ENCODE measurements around the gene SWI5. TPM values are rescaled to one million over a fixed set of nuclear protein-coding genes. Genes with fewer than 3 reads are reported as not detected.
A peak's percentile ranks its signal among the peaks of the same experiment; 100 is the strongest.

SWI5 gene
- total and polyA plus RNA-seq, 9 of the 15 experiments (the other 6 are each of a cell fraction or from before 2014, with no cell fraction given): 62.8 to 133 (median 95.9) TPM

- no peak for TF ChIP-seq SAFB2 (IDR thresholded peaks at IDR 0.05; ENCODE audit: borderline replicate concordance, low read depth, low read length, severe bottlenecking)
- TF ChIP-seq HNRNPK (IDR thresholded peaks at IDR 0.05; ENCODE audit: low read depth, low read length, poor library complexity, severe bottlenecking): no peak
- TF ChIP-seq TOE1 (IDR thresholded peaks at IDR 0.05; ENCODE audit: borderline replicate concordance): no peak
- no peak for TF ChIP-seq TOE1 (CRISPR knock-in tag; IDR thresholded peaks at IDR 0.05; ENCODE audit: borderline replicate concordance, low read depth)
- TF ChIP-seq RFX5 (IDR thresholded peaks at IDR 0.05; ENCODE audit: low read depth, low read length): peak; percentile 60; the same call in 1 of the 2 replicates
- no peak for TF ChIP-seq SMC3 (conservative IDR thresholded peaks at IDR 0.05; ENCODE audit: insufficient read depth, low read depth, low read length)
- no peak for TF ChIP-seq POU5F1 (IDR thresholded peaks at IDR 0.05; ENCODE audit: borderline replicate concordance, low read depth, low read length, partially characterized antibody)
- TF ChIP-seq U2AF2 (optimal IDR thresholded peaks at IDR 0.05; ENCODE audit: low read depth, low read length): no peak
- TF ChIP-seq MTA3 (IDR thresholded peaks at IDR 0.05; ENCODE audit: borderline replicate concordance): no peak
- no peak for TF ChIP-seq NR2C2 (CRISPR knock-in tag; IDR thresholded peaks at IDR 0.05)
- TF ChIP-seq NR2C2 (tag; IDR thresholded peaks at IDR 0.05): no peak
- TF ChIP-seq POLR2H (tag; IDR thresholded peaks at IDR 0.05; ENCODE audit: low read depth): no peak
- no peak for TF ChIP-seq NCOA2 (IDR thresholded peaks at IDR 0.05; ENCODE audit: partially characterized antibody in 2 of 2)
- TF ChIP-seq SFPQ (IDR thresholded peaks at IDR 0.05; ENCODE audit: low read depth, low read length): no peak
- no peak for TF ChIP-seq HDAC2 (IDR thresholded peaks at IDR 0.05)
- no peak for TF ChIP-seq NUFIP1 (IDR thresholded peaks at IDR 0.05; ENCODE audit: partially characterized antibody)
- TF ChIP-seq FOXP1 (CRISPR knock-in tag; IDR thresholded peaks at IDR 0.05): no peak
- TF ChIP-seq SMAD2 (IDR thresholded peaks at IDR 0.05; ENCODE audit: low read depth, low read length): no peak
- peak; percentile 39; the same call in 1 of the 2 replicates for TF ChIP-seq BHLHE40 (IDR thresholded peaks at IDR 0.05; ENCODE audit: low read length)
- peak; percentile 100 for TF ChIP-seq BRD4 (IDR thresholded peaks at IDR 0.05)
- no peak for TF ChIP-seq ID3 (CRISPR knock-in tag; IDR thresholded peaks at IDR 0.05)
- TF ChIP-seq ID3 (tag; IDR thresholded peaks at IDR 0.05): peak; percentile 74; the same call in 1 of the 2 replicates
- 0 out of 2 replicates have a peak, but pooled peaks have one; percentile 13 for TF ChIP-seq ZNF445 (CRISPR knock-in tag; IDR thresholded peaks at IDR 0.05; ENCODE audit: low read depth)
- no peak for TF ChIP-seq FOXK2 (conservative IDR thresholded peaks at IDR 0.05 in 1 of 2, IDR thresholded peaks at IDR 0.05 in 1 of 2; ENCODE audit: low read depth in 2 of 2)
- TF ChIP-seq FOXJ2 (tag; IDR thresholded peaks at IDR 0.05): no peak
- no peak for TF ChIP-seq ZNF780A (CRISPR knock-in tag; IDR thresholded peaks at IDR 0.05)
- peak; percentile 51; the same call in 1 of the 2 replicates for TF ChIP-seq ZKSCAN1 (IDR thresholded peaks at IDR 0.05; ENCODE audit: low read depth, low read length)
- no peak for TF ChIP-seq PTBP1 (IDR thresholded peaks at IDR 0.05; ENCODE audit: low read depth, low read length)
Measured at GRCh38 chr9:128275198-128276007, 673 bp upstream of the SWI5 start, which contains the start of gene GOLGA2 (continued).
